ENCODE data around the gene KRTAP21-3. TPM values are rescaled to one million over a fixed set of nuclear protein-coding genes. Genes with fewer than 3 reads are reported as not detected.

Gene KRTAP21-3
- total and polyA plus RNA-seq, 11 donors: not detected

- TF ChIP-seq POLR2A (IDR thresholded peaks at IDR 0.05) (no peak), CTCF (IDR thresholded peaks at IDR 0.05) (no peak)
- Histone ChIP-seq H3K9me3 (no peaks in the 10 kb centered on the region), H3K4me3 (no peak overlapping the region), H3K4me1 (no peaks in the 10 kb centered on the region), H3K27me3 (no peaks in the 10 kb centered on the region), H3K27ac (no peak overlapping the region), H3K36me3 (no peaks in the 10 kb centered on the region)
- WGBS, 4 donors: 48 to 78% (median 70%) methylated on average over 1 of the region's 1 CpG
- no peak for ATAC-seq
- intact Hi-C loops (cut with DNase I): no loop called here
- DNase-seq: no peak
These were observed 44.3 kb downstream of the KRTAP21-3 start for GRCh38 chr21:30674312-30674711.

GRCh38 chr21:30672985-30673650 lies 45.5 kb downstream of the KRTAP21-3 start:
- no peak for TF ChIP-seq POLR2A (IDR thresholded peaks at IDR 0.05)
- no peak for TF ChIP-seq CTCF (IDR thresholded peaks at IDR 0.05)
- DNase-seq (no peak), ATAC-seq (no peak)
- no peak overlapping the region for H3K27ac ChIP-seq
- WGBS, 4 donors: 74 to 78% (median 75%) methylated on average over 2 of the region's 2 CpGs
- no peaks in the 10 kb centered on the region for H3K36me3 ChIP-seq
- no peaks in the 10 kb centered on the region for H3K27me3 ChIP-seq
- intact Hi-C loops (cut with DNase I): no loop called here
- H3K9me3 ChIP-seq: no peaks in the 10 kb centered on the region
- no peaks in the 10 kb centered on the region for H3K4me1 ChIP-seq
- H3K4me3 ChIP-seq: no peak overlapping the region

- DNase-seq (no peak), ATAC-seq (no peak)
- TF ChIP-seq CTCF (IDR thresholded peaks at IDR 0.05) (no peak), POLR2A (IDR thresholded peaks at IDR 0.05) (no peak)
- no peaks in the 10 kb centered on the region for H3K4me1 ChIP-seq
- H3K27ac ChIP-seq: no peak overlapping the region
- no peak overlapping the region for H3K4me3 ChIP-seq
- 61 to 85% (median 76%) methylated on average over 1 of the region's 1 CpG for WGBS, 4 donors
- intact Hi-C loops (cut with DNase I): no loop called here
- H3K9me3 ChIP-seq: no peaks in the 10 kb centered on the region
- no peaks in the 10 kb centered on the region for H3K36me3 ChIP-seq
- H3K27me3 ChIP-seq: no peaks in the 10 kb centered on the region
These were observed 49.8 kb downstream of the KRTAP21-3 start for GRCh38 chr21:30668776-30669175.

Other genes starting within 250 kb of the KRTAP21-3 start
- gene KRTAP19-1, start 238.4 kb downstream of the KRTAP21-3 start, total RNA-seq: not detected
- gene KRTAP19-1, start 238.4 kb downstream of the KRTAP21-3 start, polyA plus RNA-seq: not detected
- not detected for gene KRTAP19-2, start 231.3 kb downstream of the KRTAP21-3 start, total RNA-seq
- gene KRTAP19-2, start 231.3 kb downstream of the KRTAP21-3 start, polyA plus RNA-seq: not detected
- gene KRTAP19-3, start 226.8 kb downstream of the KRTAP21-3 start, total RNA-seq: not detected
- not detected for gene KRTAP19-3, start 226.8 kb downstream of the KRTAP21-3 start, polyA plus RNA-seq
- not detected for gene KRTAP19-4, start 221.6 kb downstream of the KRTAP21-3 start, total RNA-seq
- not detected for gene KRTAP19-4, start 221.6 kb downstream of the KRTAP21-3 start, polyA plus RNA-seq
- not detected for gene KRTAP19-5, start 216.6 kb downstream of the KRTAP21-3 start, total RNA-seq
- not detected for gene KRTAP19-5, start 216.6 kb downstream of the KRTAP21-3 start, polyA plus RNA-seq
- gene KRTAP19-6, start 176.9 kb downstream of the KRTAP21-3 start, total RNA-seq: not detected
- gene KRTAP19-6, start 176.9 kb downstream of the KRTAP21-3 start, polyA plus RNA-seq: not detected
- not detected for gene KRTAP19-7, start 157.5 kb downstream of the KRTAP21-3 start, total RNA-seq
- gene KRTAP19-7, start 157.5 kb downstream of the KRTAP21-3 start, polyA plus RNA-seq: not detected
- not detected for gene KRTAP22-2, start 128.4 kb downstream of the KRTAP21-3 start, total RNA-seq
- not detected for gene KRTAP22-2, start 128.4 kb downstream of the KRTAP21-3 start, polyA plus RNA-seq
- gene KRTAP6-3, start 126.3 kb downstream of the KRTAP21-3 start, total RNA-seq: not detected
- not detected for gene KRTAP6-3, start 126.3 kb downstream of the KRTAP21-3 start, polyA plus RNA-seq
- gene KRTAP6-2, start 119.9 kb downstream of the KRTAP21-3 start, total RNA-seq: not detected
- not detected for gene KRTAP6-2, start 119.9 kb downstream of the KRTAP21-3 start, polyA plus RNA-seq
- gene KRTAP22-1, start 117.7 kb downstream of the KRTAP21-3 start, total RNA-seq: not detected
- gene KRTAP22-1, start 117.7 kb downstream of the KRTAP21-3 start, polyA plus RNA-seq: not detected
- not detected for gene KRTAP6-1, start 104.8 kb downstream of the KRTAP21-3 start, total RNA-seq
- not detected for gene KRTAP6-1, start 104.8 kb downstream of the KRTAP21-3 start, polyA plus RNA-seq
- not detected for gene KRTAP20-1, start 102.4 kb downstream of the KRTAP21-3 start, total RNA-seq
- gene KRTAP20-1, start 102.4 kb downstream of the KRTAP21-3 start, polyA plus RNA-seq: not detected
- not detected for gene KRTAP20-4, start 98.2 kb downstream of the KRTAP21-3 start, total RNA-seq
- gene KRTAP20-4, start 98.2 kb downstream of the KRTAP21-3 start, polyA plus RNA-seq: not detected
- not detected for gene KRTAP20-2, start 83.6 kb downstream of the KRTAP21-3 start, total RNA-seq
- gene KRTAP20-2, start 83.6 kb downstream of the KRTAP21-3 start, polyA plus RNA-seq: not detected
- gene KRTAP20-3, start 75.9 kb downstream of the KRTAP21-3 start, total RNA-seq: not detected
- gene KRTAP20-3, start 75.9 kb downstream of the KRTAP21-3 start, polyA plus RNA-seq: not detected
- gene KRTAP21-2, start 28.5 kb upstream of the KRTAP21-3 start, total RNA-seq: not detected
- not detected for gene KRTAP21-2, start 28.5 kb upstream of the KRTAP21-3 start, polyA plus RNA-seq
- not detected for gene KRTAP21-1, start 36.7 kb upstream of the KRTAP21-3 start, total RNA-seq
- not detected for gene KRTAP21-1, start 36.7 kb upstream of the KRTAP21-3 start, polyA plus RNA-seq
- gene KRTAP8-1, start 94.5 kb upstream of the KRTAP21-3 start, total RNA-seq: not detected
- not detected for gene KRTAP8-1, start 94.5 kb upstream of the KRTAP21-3 start, polyA plus RNA-seq
- gene KRTAP7-1, start 111.0 kb upstream of the KRTAP21-3 start, total RNA-seq: not detected
- not detected for gene KRTAP7-1, start 111.0 kb upstream of the KRTAP21-3 start, polyA plus RNA-seq
- gene KRTAP11-1, start 162.8 kb upstream of the KRTAP21-3 start, total RNA-seq: not detected
- gene KRTAP11-1, start 162.8 kb upstream of the KRTAP21-3 start, polyA plus RNA-seq: not detected

Measured in heart left ventricle (tissue), 16 donors.